Body of pancreas (tissue), 4 donors: ENCODE results near the gene PKP1. TPM values are rescaled to one million over a fixed set of nuclear protein-coding genes. Genes with fewer than 3 reads are reported as not detected.

Experiments
- ATAC-seq: fragments of 150-250 bp; one replicate; pipeline ENCODE4 v1.9.1; 2016
- DNase-seq, 4 donors: peaks; one replicate each; pipeline ENCODE4 v3.0.0-alpha.2; 2019
- H3K27ac ChIP-seq, 4 donors: fragments of 200-600 bp; sonication (generic); 1 replicate in 3 of 4; 2 replicates in 1 of 4; pipeline versions ENCODE4 v1.5.1 to v1.6.1; 2016 to 2019; ENCODE audit warnings: mild to moderate bottlenecking in 1 of 4, mixed read lengths in 1 of 4, moderate library complexity in 1 of 4
- H3K27me3 ChIP-seq, 2 donors: fragments of 200-600 bp; sonication (generic); one replicate each; pipeline ENCODE4 v1.6.0; 2016; ENCODE audit warnings: mild to moderate bottlenecking in 1 of 2
- H3K36me3 ChIP-seq, 2 donors: fragments of 200-600 bp; sonication (generic); replicated peaks in 1 of 2; 2 replicates each; pipeline ENCODE4 v1.5.1; 2016; ENCODE audit warnings: low read depth in 2 of 2; ENCODE audit not compliant: insufficient read depth in 1 of 2
- H3K4me1 ChIP-seq: fragments of 200-600 bp; sonication (generic); one replicate; pipeline ENCODE4 v1.6.0; 2016
- H3K4me3 ChIP-seq, 2 donors: fragments of 200-600 bp; sonication (generic); 1 replicate in 1 of 2; 2 replicates in 1 of 2; pipeline ENCODE4 v1.5.1; 2016 to 2019
- H3K9me3 ChIP-seq, 3 donors: fragments of 200-600 bp; sonication (generic); 1 replicate in 2 of 3; 2 replicates in 1 of 3; pipeline ENCODE4 v1.5.1; 2016
- CTCF ChIP-seq, 7 experiments: fragments of 450-650 bp in 4 of 7; fragments of 200-600 bp in 3 of 7; sonication (generic) in 3 of 7; IDR thresholded peaks; one replicate each; pipeline ENCODE4 v1.5.1; 2016 to 2019; ENCODE audit warnings: antibody characterized with exemption in 7 of 7
- POLR2A ChIP-seq, 3 donors: fragments of 450-650 bp; IDR thresholded peaks; one replicate each; pipeline ENCODE4 v1.6.1; 2016; ENCODE audit warnings: antibody characterized with exemption in 3 of 3, mild to moderate bottlenecking in 2 of 3
- WGBS, 2 donors: methylation state at CpG; one replicate each; pipeline ENCODE4 v1.1.5; 2017; 5-methylcytosine and 5-hydroxymethylcytosine counted together
- intact Hi-C: fragments of 100-400 bp; cut with DNase I; formaldehyde crosslinking; loops from one replicate; pipeline ENCODE4 v1.15.1; 2023
- total RNA-seq, 2 donors: library from RNA; depleted of rRNA; stranded (reverse); fragments of >200 nt; gene quantifications; one replicate each; pipeline ENCODE4 v1.1.0, GENCODE V29; 2016

Gene PKP1
- total RNA-seq, 2 donors from 2014 or later = 0.33 TPM; not detected in 1

GRCh38 chr1:201360486-201360885 is 77.2 kb downstream of the PKP1 start:
- intact Hi-C loops = loop anchor here (5.0 kb wide), 1 partner anchor 108 kb away; no protein-coding TSS in a partner anchor
- TF ChIP-seq CTCF (IDR thresholded peaks at IDR 0.05) (no peak), POLR2A (IDR thresholded peaks at IDR 0.05) (no peak)
- DNase-seq (peak in 1 of 4 donors; percentile 3), ATAC-seq (no peak)
- WGBS, 2 donors = 80 to 85% methylated on average over 2 to 6 of the region's 7 CpGs
- Histone ChIP-seq H3K4me3 (no peak overlapping the region), H3K36me3 (no peaks in the 10 kb centered on the region), H3K4me1 (no peaks in the 10 kb centered on the region), H3K27me3 (no peaks in the 10 kb centered on the region), H3K9me3 (no peaks in the 10 kb centered on the region), H3K27ac (no peak overlapping the region)

GRCh38 chr1:201360901-201361651 is 77.8 kb downstream of the PKP1 start:
- peak in 1 of 4 donors; percentile 2 for DNase-seq
- Histone ChIP-seq H3K27me3 (no peaks in the 10 kb centered on the region), H3K4me1 (no peaks in the 10 kb centered on the region), H3K36me3 (no peaks in the 10 kb centered on the region), H3K4me3 (no peak overlapping the region), H3K9me3 (no peaks in the 10 kb centered on the region), H3K27ac (no peak overlapping the region)
- no peak for ATAC-seq
- intact Hi-C loops = loop anchor here (5.0 kb wide), 1 partner anchor 109 kb away; no protein-coding TSS in a partner anchor
- TF ChIP-seq POLR2A (IDR thresholded peaks at IDR 0.05) (no peak), CTCF (IDR thresholded peaks at IDR 0.05) (no peak)
- WGBS, 2 donors = 65 to 66% methylated on average over 7 to 15 of the region's 15 CpGs

GRCh38 chr1:201361652-201362504 is 78.6 kb downstream of the PKP1 start:
- no peaks in the 10 kb centered on the region for H3K36me3 ChIP-seq
- TF ChIP-seq POLR2A (IDR thresholded peaks at IDR 0.05) (no peak), CTCF (IDR thresholded peaks at IDR 0.05) (peak; percentile 56 to 80 (median 70))
- no peaks in the 10 kb centered on the region for H3K9me3 ChIP-seq
- H3K4me3 ChIP-seq = no peak overlapping the region
- no peaks in the 10 kb centered on the region for H3K27me3 ChIP-seq
- H3K4me1 ChIP-seq = no peaks in the 10 kb centered on the region
- DNase-seq (peak; percentile 36 to 55 (median 44)), ATAC-seq (peak; percentile 64)
- H3K27ac ChIP-seq = no peak overlapping the region
- intact Hi-C loops = loop anchor here (5.0 kb wide), 1 partner anchor 110 kb away; no protein-coding TSS in a partner anchor
- WGBS, 2 donors = 37 to 49% methylated on average over 9 to 10 of the region's 10 CpGs

- Histone ChIP-seq H3K4me1 (no peaks in the 10 kb centered on the region), H3K27me3 (no peaks in the 10 kb centered on the region), H3K9me3 (no peaks in the 10 kb centered on the region), H3K36me3 (no peaks in the 10 kb centered on the region), H3K27ac (no peak overlapping the region), H3K4me3 (no peak overlapping the region)
- intact Hi-C loops = loop anchor here (5.0 kb wide), 1 partner anchor 111 kb away; no protein-coding TSS in a partner anchor
- TF ChIP-seq POLR2A (IDR thresholded peaks at IDR 0.05) = no peak
- TF ChIP-seq CTCF (IDR thresholded peaks at IDR 0.05) = no peak
- DNase-seq = peak in 1 of 4 donors; percentile 1
- WGBS, 2 donors = 79 to 92% methylated on average over 3 of the region's 3 CpGs
- no peak for ATAC-seq
These were observed 79.6 kb downstream of the PKP1 start for GRCh38 chr1:201362906-201363305.
